ENCODE results near the gene CDC42EP1. TPM values are rescaled to one million over a fixed set of nuclear protein-coding genes. Genes with fewer than 3 reads are reported as not detected.

Gene CDC42EP1
- total and polyA plus RNA-seq, 2 experiments from 2014 or later = 83.8 to 122 TPM

GRCh38 chr22:37562049-37562875 is 2.0 kb downstream of the CDC42EP1 start:
- Histone ChIP-seq H3K4me1 (ENCODE audit: insufficient read depth) (peaks cover 40% of the 10 kb centered on the region), H3K4me3 (peak overlapping the region; percentile 90), H2AFZ (no peak overlapping the region), H3K4me2 (ENCODE audit: unreplicated experiment) (peak overlapping the region; percentile 91), H3K9ac (peak overlapping the region; percentile 95), H3K36me3 (ENCODE audit: low read depth) (peaks cover 14% of the 10 kb centered on the region; the same call in 1 of the 2 replicates), H3K9me2 (ENCODE audit: insufficient read depth) (no peaks in the 10 kb centered on the region), H3K27me3 (replicated peaks; ENCODE audit: insufficient read depth) (no peaks in the 10 kb centered on the region), H3K27ac (peak overlapping the region; percentile 94), H3K9me3 (ENCODE audit: low read depth) (no peaks in the 10 kb centered on the region), H3K79me2 (ENCODE audit: insufficient read depth) (peaks cover 73% of the 10 kb centered on the region), H3F3A (ENCODE audit: insufficient read depth) (peaks cover 35% of the 10 kb centered on the region), H4K20me1 (ENCODE audit: insufficient read depth) (peaks cover 11% of the 10 kb centered on the region; the same call in 1 of the 2 replicates)
- in situ Hi-C loops (cut with MboI) = no loop called here
- no peak for DNase-seq
- 70 to 71% methylated on average over 14 of the region's 14 CpGs for WGBS, 2 experiments (ENCODE audit: low coverage in 1 of 2, low lambda C conversion rate in 2 of 2, missing lambda C conversion rate in 2 of 2)
- TF ChIP-seq EZH2phosphoT487 (IDR thresholded peaks at IDR 0.05; ENCODE audit: insufficient read depth, low read depth) (no peak), EZH2 (IDR thresholded peaks at IDR 0.05; ENCODE audit: insufficient read depth, poor library complexity, severe bottlenecking) (no peak)

GRCh38 chr22:37563153-37564081 is 3.1 kb downstream of the CDC42EP1 start:
- Histone ChIP-seq H3K9me3 (ENCODE audit: low read depth) (no peaks in the 10 kb centered on the region), H4K20me1 (ENCODE audit: insufficient read depth) (peaks cover 18% of the 10 kb centered on the region; the same call in 1 of the 2 replicates), H2AFZ (no peak overlapping the region), H3K36me3 (ENCODE audit: low read depth) (peaks cover 23% of the 10 kb centered on the region; the same call in 1 of the 2 replicates), H3K4me3 (peak overlapping the region; percentile 90), H3K4me2 (ENCODE audit: unreplicated experiment) (peak overlapping the region; percentile 91), H3K27me3 (replicated peaks; ENCODE audit: insufficient read depth) (no peaks in the 10 kb centered on the region), H3F3A (ENCODE audit: insufficient read depth) (peaks cover 40% of the 10 kb centered on the region), H3K9me2 (ENCODE audit: insufficient read depth) (no peaks in the 10 kb centered on the region), H3K27ac (peak overlapping the region; percentile 94), H3K9ac (peak overlapping the region; percentile 95), H3K79me2 (ENCODE audit: insufficient read depth) (peaks cover 84% of the 10 kb centered on the region), H3K4me1 (ENCODE audit: insufficient read depth) (peaks cover 44% of the 10 kb centered on the region)
- peak; percentile 98 for DNase-seq
- in situ Hi-C loops (cut with MboI) = no loop called here
- 14 to 17% methylated on average over 14 of the region's 14 CpGs for WGBS, 2 experiments (ENCODE audit: low coverage in 1 of 2, low lambda C conversion rate in 2 of 2, missing lambda C conversion rate in 2 of 2)
- no peak for TF ChIP-seq EZH2phosphoT487 (IDR thresholded peaks at IDR 0.05; ENCODE audit: insufficient read depth, low read depth)
- no peak for TF ChIP-seq EZH2 (IDR thresholded peaks at IDR 0.05; ENCODE audit: insufficient read depth, poor library complexity, severe bottlenecking)

GRCh38 chr22:37564111-37564711 is 3.9 kb downstream of the CDC42EP1 start:
- 79 to 84% methylated on average over 7 of the region's 7 CpGs for WGBS, 2 experiments (ENCODE audit: low coverage in 1 of 2, low lambda C conversion rate in 2 of 2, missing lambda C conversion rate in 2 of 2)
- H4K20me1 ChIP-seq (ENCODE audit: insufficient read depth) = peaks cover 18% of the 10 kb centered on the region; the same call in 1 of the 2 replicates
- H3K9me3 ChIP-seq (ENCODE audit: low read depth) = no peaks in the 10 kb centered on the region
- H3F3A ChIP-seq (ENCODE audit: insufficient read depth) = peaks cover 40% of the 10 kb centered on the region
- peak overlapping the region; percentile 62 for H3K4me3 ChIP-seq
- peak overlapping the region; percentile 65 for H3K9ac ChIP-seq
- DNase-seq = peak; percentile 40
- H3K4me1 ChIP-seq (ENCODE audit: insufficient read depth) = peaks cover 44% of the 10 kb centered on the region
- in situ Hi-C loops (cut with MboI) = no loop called here
- peak overlapping the region; percentile 49 for H3K4me2 ChIP-seq (ENCODE audit: unreplicated experiment)
- H3K9me2 ChIP-seq (ENCODE audit: insufficient read depth) = no peaks in the 10 kb centered on the region
- TF ChIP-seq EZH2phosphoT487 (IDR thresholded peaks at IDR 0.05; ENCODE audit: insufficient read depth, low read depth) = no peak
- H3K36me3 ChIP-seq (ENCODE audit: low read depth) = peaks cover 23% of the 10 kb centered on the region; the same call in 1 of the 2 replicates
- H3K27ac ChIP-seq = peak overlapping the region; percentile 79
- no peaks in the 10 kb centered on the region for H3K27me3 ChIP-seq (replicated peaks; ENCODE audit: insufficient read depth)
- peaks cover 92% of the 10 kb centered on the region for H3K79me2 ChIP-seq (ENCODE audit: insufficient read depth)
- no peak overlapping the region for H2AFZ ChIP-seq

- in situ Hi-C loops (cut with MboI) = no loop called here
- DNase-seq = no peak
These were observed 5.5 kb downstream of the CDC42EP1 start for GRCh38 chr22:37565830-37566229.

More at GRCh38 chr22:37565830-37566229, 5.5 kb downstream of the CDC42EP1 start:
- Histone ChIP-seq H3K9ac (no peak overlapping the region), H3K9me3 (ENCODE audit: low read depth) (no peaks in the 10 kb centered on the region), H3K4me2 (ENCODE audit: unreplicated experiment) (no peak overlapping the region), H3K4me3 (no peak overlapping the region), H3F3A (ENCODE audit: insufficient read depth) (peaks cover 52% of the 10 kb centered on the region), H3K27ac (no peak overlapping the region), H3K9me2 (ENCODE audit: insufficient read depth) (no peaks in the 10 kb centered on the region), H4K20me1 (ENCODE audit: insufficient read depth) (peaks cover 18% of the 10 kb centered on the region; the same call in 1 of the 2 replicates), H3K4me1 (ENCODE audit: insufficient read depth) (peaks cover 38% of the 10 kb centered on the region), H3K27me3 (replicated peaks; ENCODE audit: insufficient read depth) (no peaks in the 10 kb centered on the region), H3K36me3 (ENCODE audit: low read depth) (peaks cover 32% of the 10 kb centered on the region; the same call in 1 of the 2 replicates), H2AFZ (no peak overlapping the region), H3K79me2 (ENCODE audit: insufficient read depth) (peaks cover 96% of the 10 kb centered on the region)
- TF ChIP-seq EZH2phosphoT487 (IDR thresholded peaks at IDR 0.05; ENCODE audit: insufficient read depth, low read depth) = no peak
- no peak for TF ChIP-seq EZH2 (IDR thresholded peaks at IDR 0.05; ENCODE audit: insufficient read depth, poor library complexity, severe bottlenecking)
- 65 to 71% methylated on average over 17 of the region's 17 CpGs for WGBS, 2 experiments (ENCODE audit: low coverage in 1 of 2, low lambda C conversion rate in 2 of 2, missing lambda C conversion rate in 2 of 2)

All from GM23248 (cell line).